Body of pancreas (tissue), 4 donors: Measurements from ENCODE around the gene GNB1. TPM values are rescaled to one million over a fixed set of nuclear protein-coding genes. Genes with fewer than 3 reads are reported as not detected.

ENCODE experiments used
- ATAC-seq: fragments of 150-250 bp; one replicate; pipeline ENCODE4 v1.9.1; 2016
- DNase-seq, 4 donors: peaks; one replicate each; pipeline ENCODE4 v3.0.0-alpha.2; 2019
- H3K27ac ChIP-seq, 4 donors: fragments of 200-600 bp; sonication (generic); 1 replicate in 3 of 4; 2 replicates in 1 of 4; pipeline versions ENCODE4 v1.5.1 to v1.6.1; 2016 to 2019; ENCODE audit warnings: mild to moderate bottlenecking in 1 of 4, mixed read lengths in 1 of 4, moderate library complexity in 1 of 4
- H3K27me3 ChIP-seq, 2 donors: fragments of 200-600 bp; sonication (generic); one replicate each; pipeline ENCODE4 v1.6.0; 2016; ENCODE audit warnings: mild to moderate bottlenecking in 1 of 2
- H3K36me3 ChIP-seq, 2 donors: fragments of 200-600 bp; sonication (generic); replicated peaks in 1 of 2; 2 replicates each; pipeline ENCODE4 v1.5.1; 2016; ENCODE audit warnings: low read depth in 2 of 2; ENCODE audit not compliant: insufficient read depth in 1 of 2
- H3K4me1 ChIP-seq: fragments of 200-600 bp; sonication (generic); one replicate; pipeline ENCODE4 v1.6.0; 2016
- H3K4me3 ChIP-seq, 2 donors: fragments of 200-600 bp; sonication (generic); 1 replicate in 1 of 2; 2 replicates in 1 of 2; pipeline ENCODE4 v1.5.1; 2016 to 2019
- H3K9me3 ChIP-seq, 3 donors: fragments of 200-600 bp; sonication (generic); 1 replicate in 2 of 3; 2 replicates in 1 of 3; pipeline ENCODE4 v1.5.1; 2016
- POLR2A ChIP-seq, 3 donors: fragments of 450-650 bp; IDR thresholded peaks; one replicate each; pipeline ENCODE4 v1.6.1; 2016; ENCODE audit warnings: antibody characterized with exemption in 3 of 3, mild to moderate bottlenecking in 2 of 3
- WGBS, 2 donors: methylation state at CpG; one replicate each; pipeline ENCODE4 v1.1.5; 2017; 5-methylcytosine and 5-hydroxymethylcytosine counted together
- intact Hi-C: fragments of 100-400 bp; cut with DNase I; formaldehyde crosslinking; loops from one replicate; pipeline ENCODE4 v1.15.1; 2023
- total RNA-seq, 2 donors: library from RNA; depleted of rRNA; stranded (reverse); fragments of >200 nt; gene quantifications; one replicate each; pipeline ENCODE4 v1.1.0, GENCODE V29; 2016
- TF ChIP-seq, protein P1 (sequence below), 7 experiments: fragments of 450-650 bp in 4 of 7; fragments of 200-600 bp in 3 of 7; sonication (generic) in 3 of 7; IDR thresholded peaks; one replicate each; pipeline ENCODE4 v1.5.1; 2016 to 2019; ENCODE audit warnings: antibody characterized with exemption in 7 of 7

GNB1 gene
- total RNA-seq, 2 donors from 2014 or later, result 71.3 to 79.1 TPM

DNA sequence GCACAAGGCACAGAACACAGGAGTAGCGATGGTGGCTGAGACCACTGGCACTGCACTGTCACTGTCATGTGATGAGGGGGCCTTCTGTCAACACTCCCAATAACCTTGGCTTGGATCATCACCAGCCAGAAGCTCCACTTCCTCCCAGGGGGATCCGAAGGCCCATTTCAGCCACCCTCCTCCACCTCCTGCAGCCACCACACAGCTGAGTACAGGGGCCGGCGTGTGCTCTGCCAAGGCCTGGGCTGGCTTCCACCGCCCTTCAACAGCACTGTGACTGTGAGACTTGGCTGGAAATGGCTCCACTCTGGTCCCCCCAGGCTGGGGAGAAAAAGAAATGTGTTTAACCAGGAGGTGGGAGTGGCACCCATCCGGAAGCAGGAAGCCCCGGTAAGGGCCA is 102.8 kb downstream of the GNB1 start:
- H3K4me1 ChIP-seq, result peaks cover 6% of the 10 kb centered on the region
- no peak for ATAC-seq
- H3K9me3 ChIP-seq, result no peaks in the 10 kb centered on the region
- H3K27ac ChIP-seq, result no peak overlapping the region
- 77 to 79% methylated on average over 7 of the region's 7 CpGs for WGBS, 2 donors
- peaks cover 11 to 47% of the 10 kb centered on the region in 2 donors for H3K36me3 ChIP-seq
- no peak overlapping the region for H3K4me3 ChIP-seq
- intact Hi-C loops, result loop anchor here (5.0 kb wide), 1 partner anchor 99 kb away; no protein-coding TSS in a partner anchor
- no peak for TF ChIP-seq POLR2A (IDR thresholded peaks at IDR 0.05)
- TF ChIP-seq, protein P1, sequence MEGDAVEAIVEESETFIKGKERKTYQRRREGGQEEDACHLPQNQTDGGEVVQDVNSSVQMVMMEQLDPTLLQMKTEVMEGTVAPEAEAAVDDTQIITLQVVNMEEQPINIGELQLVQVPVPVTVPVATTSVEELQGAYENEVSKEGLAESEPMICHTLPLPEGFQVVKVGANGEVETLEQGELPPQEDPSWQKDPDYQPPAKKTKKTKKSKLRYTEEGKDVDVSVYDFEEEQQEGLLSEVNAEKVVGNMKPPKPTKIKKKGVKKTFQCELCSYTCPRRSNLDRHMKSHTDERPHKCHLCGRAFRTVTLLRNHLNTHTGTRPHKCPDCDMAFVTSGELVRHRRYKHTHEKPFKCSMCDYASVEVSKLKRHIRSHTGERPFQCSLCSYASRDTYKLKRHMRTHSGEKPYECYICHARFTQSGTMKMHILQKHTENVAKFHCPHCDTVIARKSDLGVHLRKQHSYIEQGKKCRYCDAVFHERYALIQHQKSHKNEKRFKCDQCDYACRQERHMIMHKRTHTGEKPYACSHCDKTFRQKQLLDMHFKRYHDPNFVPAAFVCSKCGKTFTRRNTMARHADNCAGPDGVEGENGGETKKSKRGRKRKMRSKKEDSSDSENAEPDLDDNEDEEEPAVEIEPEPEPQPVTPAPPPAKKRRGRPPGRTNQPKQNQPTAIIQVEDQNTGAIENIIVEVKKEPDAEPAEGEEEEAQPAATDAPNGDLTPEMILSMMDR (IDR thresholded peaks at IDR 0.05), result no peak
- no peak for DNase-seq
- no peaks in the 10 kb centered on the region for H3K27me3 ChIP-seq

DNA sequence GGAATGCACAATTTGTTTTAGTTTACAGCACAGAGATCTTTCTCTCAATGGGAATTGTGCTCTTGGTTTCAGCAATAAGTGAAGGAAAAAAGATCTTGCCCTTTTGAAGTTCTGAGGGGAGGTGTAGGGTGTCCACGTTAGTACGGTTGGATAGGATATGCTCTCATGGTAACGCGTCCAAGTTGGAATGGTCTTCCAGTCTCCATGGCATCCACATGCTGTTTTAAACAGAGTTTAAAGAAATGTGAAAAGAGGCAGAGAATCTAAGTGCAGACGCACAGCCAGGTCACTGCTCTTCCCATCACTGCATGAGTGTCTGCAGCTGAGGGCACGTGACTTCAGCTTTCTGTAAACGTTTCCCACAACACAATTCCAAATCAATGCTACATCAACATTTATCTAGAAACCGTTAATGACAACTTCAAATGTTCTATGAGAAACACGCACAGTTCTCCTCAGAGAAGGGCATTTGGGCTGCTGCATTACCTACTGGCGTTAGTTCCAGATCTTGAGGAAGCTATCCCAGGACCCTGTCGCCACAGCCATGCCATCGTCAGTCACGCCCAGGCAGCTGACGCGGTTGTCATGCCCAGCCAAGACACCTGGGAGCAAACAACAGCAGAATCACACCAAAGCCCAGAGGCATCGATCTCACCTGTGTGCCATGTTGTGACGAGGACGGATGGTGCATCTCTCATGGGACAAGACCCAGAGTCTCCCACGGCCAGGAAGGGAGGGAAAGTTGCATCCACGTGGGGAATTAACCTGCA is 103.9 kb downstream of the GNB1 start:
- intact Hi-C loops, result loop anchor here (5.0 kb wide), 1 partner anchor 100 kb away; no protein-coding TSS in a partner anchor
- H3K36me3 ChIP-seq, result peaks cover 11 to 45% of the 10 kb centered on the region in 2 donors
- DNase-seq, result no peak

GRCh38 chr1:1785666-1786065 is 105.2 kb downstream of the GNB1 start:
- Histone ChIP-seq H3K27me3 (no peaks in the 10 kb centered on the region), H3K4me3 (no peak overlapping the region), H3K4me1 (peaks cover 30% of the 10 kb centered on the region), H3K9me3 (no peaks in the 10 kb centered on the region), H3K36me3 (peaks cover 11 to 42% of the 10 kb centered on the region in 2 donors), H3K27ac (no peak overlapping the region)
- 86 to 90% methylated on average over 10 of the region's 10 CpGs for WGBS, 2 donors
- no peak for ATAC-seq
- TF ChIP-seq POLR2A (IDR thresholded peaks at IDR 0.05), result no peak
- TF ChIP-seq, protein P1 (IDR thresholded peaks at IDR 0.05), result no peak
- DNase-seq, result no peak
- intact Hi-C loops, result loop anchor here (5.0 kb wide), 1 partner anchor 102 kb away; no protein-coding TSS in a partner anchor

More for the DNA sequence above, 103.9 kb downstream of the GNB1 start:
- ATAC-seq, result no peak
- H3K4me3 ChIP-seq, result no peak overlapping the region
- no peaks in the 10 kb centered on the region for H3K27me3 ChIP-seq
- TF ChIP-seq, protein P1 (IDR thresholded peaks at IDR 0.05), result no peak
- no peak for TF ChIP-seq POLR2A (IDR thresholded peaks at IDR 0.05)
- peaks cover 17% of the 10 kb centered on the region for H3K4me1 ChIP-seq
- 85 to 91% methylated on average over 20 of the region's 20 CpGs for WGBS, 2 donors
- no peaks in the 10 kb centered on the region for H3K9me3 ChIP-seq
- no peak overlapping the region for H3K27ac ChIP-seq

DNA sequence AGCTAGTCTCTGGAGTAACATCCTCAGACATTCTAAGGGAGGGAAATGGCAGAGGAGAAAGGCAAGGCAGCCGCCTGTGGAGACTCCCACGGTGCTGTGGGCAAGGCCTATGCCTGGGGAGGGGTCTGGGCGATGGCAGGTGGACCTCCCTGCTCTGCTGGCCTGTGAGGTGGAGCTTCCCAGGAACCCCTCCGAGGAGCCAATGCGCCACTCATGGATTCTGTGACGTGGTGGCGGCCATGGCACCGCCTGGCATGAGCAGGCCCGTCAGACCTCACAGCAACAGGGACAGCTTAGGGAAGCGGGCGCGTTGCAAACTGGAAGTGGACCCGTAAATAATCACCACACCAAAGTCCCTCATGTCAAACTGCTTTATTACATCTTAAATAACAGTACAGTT is 106.0 kb downstream of the GNB1 start:
- Histone ChIP-seq H3K4me3 (no peak overlapping the region), H3K9me3 (no peaks in the 10 kb centered on the region), H3K36me3 (peaks cover 11 to 37% of the 10 kb centered on the region in 2 donors), H3K27me3 (no peaks in the 10 kb centered on the region), H3K27ac (no peak overlapping the region), H3K4me1 (peaks cover 38% of the 10 kb centered on the region)
- intact Hi-C loops, result loop anchor here (5.0 kb wide), 1 partner anchor 102 kb away; no protein-coding TSS in a partner anchor
- WGBS, 2 donors, result 91 to 93% methylated on average over 5 to 13 of the region's 13 CpGs
- DNase-seq, result no peak
- ATAC-seq, result no peak
- TF ChIP-seq POLR2A (IDR thresholded peaks at IDR 0.05), result no peak
- TF ChIP-seq, protein P1 (IDR thresholded peaks at IDR 0.05), result no peak
